Stimulated activated CD4-positive, alpha-beta T cell treated with anti-CD3 and anti-CD28 coated beads, Interleukin-1b, Interleukin-23, amount 100 ng/mL, for 4 hours (primary cell): ENCODE data around the gene CUX1.

Experiments used
- DNase-seq, 2 donors: peaks; one replicate each; pipeline ENCODE4 v3.0.0-alpha.2; 2020; ENCODE audit warnings: low read depth in 2 of 2

CUX1 gene

GRCh38 chr7:102098986-102099385, 281.6 kb downstream of the CUX1 start:
- no peak for DNase-seq

DNA sequence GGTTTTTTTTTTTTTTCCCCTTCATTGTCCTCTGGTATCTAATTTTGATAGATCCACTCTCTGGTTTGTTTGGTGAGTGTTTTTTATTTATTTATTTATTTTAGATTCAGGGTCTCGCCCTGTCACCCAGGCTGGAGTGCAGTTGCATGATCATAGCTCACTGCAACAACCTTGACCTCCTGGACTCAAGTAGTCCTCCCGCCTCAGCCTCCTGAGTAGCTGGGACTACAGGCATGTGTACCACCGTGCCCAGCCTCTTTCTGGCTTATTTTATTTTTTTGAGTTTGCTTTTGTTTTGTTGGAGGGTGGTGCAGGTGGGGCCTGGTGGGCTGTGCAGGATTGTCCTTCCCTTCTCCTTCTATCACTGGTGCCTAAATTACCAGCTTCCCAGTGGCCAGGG, 282.0 kb downstream of the CUX1 start:
- DNase-seq, result no peak

DNA sequence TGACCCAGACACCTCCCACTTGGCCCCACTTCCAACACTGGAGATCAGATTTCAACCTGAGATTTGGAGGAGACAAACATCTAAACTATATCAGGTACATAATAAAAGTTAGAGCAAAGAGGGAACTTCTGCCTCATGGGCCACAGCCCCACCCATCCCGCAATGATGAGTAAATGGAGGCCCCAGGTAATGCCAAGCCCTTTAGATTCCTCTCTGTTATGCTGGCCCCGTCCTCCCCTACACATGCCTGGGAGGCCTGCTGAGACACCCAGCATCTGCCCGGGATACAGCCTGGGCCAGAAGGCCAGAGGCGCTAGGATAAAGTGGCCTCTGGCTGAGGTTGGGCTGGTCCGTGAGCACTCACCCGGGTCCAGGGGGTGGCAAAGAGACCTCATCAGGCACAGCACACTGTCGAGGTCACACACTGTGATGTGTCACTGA, 283.7 kb downstream of the CUX1 start:
- DNase-seq, result no peak

DNA sequence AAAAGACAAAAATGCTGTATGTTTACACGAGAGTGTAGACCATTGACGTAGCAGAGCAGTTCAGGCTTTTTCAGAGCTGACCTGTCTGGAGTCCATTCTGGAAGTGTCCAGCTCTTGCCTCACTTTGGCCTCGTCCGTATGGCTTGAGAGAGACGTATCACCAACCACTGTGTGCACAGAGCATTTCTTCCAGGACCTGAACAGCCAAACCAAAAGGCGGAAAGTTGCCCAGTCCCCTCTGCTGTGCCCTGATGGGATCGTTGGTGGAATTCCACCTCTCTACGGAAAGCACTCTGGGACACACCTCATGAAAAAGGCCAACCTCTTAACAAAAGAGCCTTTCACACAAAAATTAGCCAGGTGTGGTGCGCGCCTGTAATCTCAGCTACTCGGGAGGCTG, 284.5 kb downstream of the CUX1 start:
- DNase-seq, result no peak

DNA sequence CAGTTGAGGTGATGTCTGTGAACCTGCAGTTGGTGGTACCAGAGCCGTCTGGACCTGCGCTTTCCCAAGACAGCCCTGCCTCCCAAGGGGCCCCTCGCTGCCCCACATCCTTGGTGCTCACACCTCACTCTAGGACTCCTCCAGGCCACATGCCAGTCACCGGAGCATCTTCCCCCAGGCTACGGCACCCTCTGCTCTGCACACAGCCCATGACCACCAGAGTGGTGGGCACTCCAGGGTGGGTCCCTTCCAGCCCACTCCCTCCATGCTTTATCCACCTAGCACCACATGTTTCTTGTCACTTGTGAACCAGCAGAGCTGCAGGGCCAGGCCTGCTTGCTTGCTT, 285.6 kb downstream of the CUX1 start:
- no peak for DNase-seq

DNA sequence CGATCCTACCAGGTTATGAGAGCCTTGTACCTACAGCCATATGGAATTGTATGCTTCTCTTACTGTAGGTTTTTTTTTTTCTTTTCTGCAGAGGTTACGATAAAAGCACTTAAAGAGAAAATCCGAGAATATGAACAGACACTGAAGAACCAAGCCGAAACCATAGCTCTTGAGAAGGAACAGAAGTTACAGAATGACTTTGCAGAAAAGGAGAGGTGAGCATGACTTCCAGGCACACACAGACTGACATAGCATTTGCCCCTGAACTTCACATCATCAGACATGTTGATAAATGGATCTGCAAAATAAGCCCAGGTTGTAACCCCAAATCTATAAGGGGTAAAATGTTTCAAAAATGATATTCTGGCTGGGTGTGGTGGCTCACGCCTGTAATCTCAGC, 286.8 kb downstream of the CUX1 start:
- DNase-seq, result no peak

- no peak for DNase-seq
Measured at GRCh38 chr7:102106625-102107024, 289.2 kb downstream of the CUX1 start.

- DNase-seq, result no peak
Measured at GRCh38 chr7:102107474-102108104, 290.2 kb downstream of the CUX1 start.

DNA sequence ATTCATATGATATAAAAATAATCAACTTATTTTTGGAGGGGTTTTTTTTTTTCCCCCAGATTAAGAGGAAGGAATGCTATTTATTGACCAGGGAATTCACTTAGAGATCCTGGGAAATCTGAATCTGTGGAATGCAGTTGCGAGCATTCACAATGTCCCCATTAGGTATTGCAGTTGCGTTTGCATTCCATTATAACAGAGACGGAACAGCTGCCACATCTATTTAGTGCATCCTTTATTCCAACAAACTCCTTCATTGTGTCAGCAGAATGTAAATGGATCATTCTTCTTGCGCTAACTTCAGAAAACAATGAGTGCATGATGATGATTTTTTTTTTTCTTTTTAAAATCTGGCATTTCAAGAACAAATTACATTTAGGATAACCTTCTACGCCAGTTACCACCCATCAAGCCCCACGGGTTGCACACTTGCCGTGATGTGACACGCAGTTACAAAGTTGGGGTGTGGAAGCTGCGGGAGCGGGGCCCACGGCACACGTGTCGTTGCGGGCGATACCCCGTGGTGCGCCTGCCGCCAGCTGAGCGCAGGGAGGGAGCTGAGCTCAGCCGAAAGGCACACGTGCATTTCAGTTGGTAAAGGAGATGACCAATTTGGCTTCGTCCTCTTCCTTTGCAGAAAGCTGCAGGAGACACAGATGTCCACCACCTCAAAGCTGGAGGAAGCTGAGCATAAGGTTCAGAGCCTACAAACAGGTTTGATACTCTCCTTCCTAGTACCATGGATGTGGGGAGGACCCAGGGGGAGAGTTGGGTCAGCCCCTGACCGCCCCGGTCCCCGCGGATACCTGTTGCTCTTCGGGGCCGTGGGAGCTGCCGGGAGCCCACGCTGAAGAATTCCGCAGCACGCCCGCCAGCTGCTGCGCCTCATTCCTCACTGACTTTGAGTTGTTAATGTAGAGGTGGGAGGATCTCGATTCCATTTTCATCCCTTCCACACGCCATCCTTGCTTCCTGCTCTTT, 293.9 kb downstream of the CUX1 start:
- DNase-seq, result no peak

GRCh38 chr7:102115181-102115580, 297.8 kb downstream of the CUX1 start:
- no peak for DNase-seq

- DNase-seq, result no peak
Measured at GRCh38 chr7:102115931-102116330, 298.5 kb downstream of the CUX1 start.

GRCh38 chr7:102117743-102118142, 300.3 kb downstream of the CUX1 start:
- DNase-seq, result no peak

DNA sequence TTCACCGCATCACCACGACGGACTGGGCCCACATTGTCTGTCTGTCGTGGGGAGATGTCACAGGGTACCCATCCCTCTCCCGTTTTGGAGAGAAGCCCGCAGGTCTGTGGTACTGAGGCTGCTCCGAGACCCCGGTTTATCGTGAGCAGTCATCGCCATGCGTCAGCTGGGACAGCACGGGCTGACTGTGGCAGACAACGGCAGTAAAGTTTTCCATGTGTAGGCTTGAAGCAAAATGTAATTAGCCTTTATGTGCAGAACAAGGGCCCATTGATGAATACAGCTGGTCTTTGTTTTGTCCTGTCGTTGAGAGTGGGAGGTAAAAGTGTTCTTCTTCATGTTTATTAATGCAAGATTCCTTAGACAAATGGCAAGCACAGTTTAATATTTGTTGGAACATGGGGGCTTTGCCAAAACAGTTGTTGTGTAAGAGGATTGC, 301.8 kb downstream of the CUX1 start:
- no peak for DNase-seq

GRCh38 chr7:102119925-102120324, 302.5 kb downstream of the CUX1 start:
- DNase-seq, result no peak

DNA sequence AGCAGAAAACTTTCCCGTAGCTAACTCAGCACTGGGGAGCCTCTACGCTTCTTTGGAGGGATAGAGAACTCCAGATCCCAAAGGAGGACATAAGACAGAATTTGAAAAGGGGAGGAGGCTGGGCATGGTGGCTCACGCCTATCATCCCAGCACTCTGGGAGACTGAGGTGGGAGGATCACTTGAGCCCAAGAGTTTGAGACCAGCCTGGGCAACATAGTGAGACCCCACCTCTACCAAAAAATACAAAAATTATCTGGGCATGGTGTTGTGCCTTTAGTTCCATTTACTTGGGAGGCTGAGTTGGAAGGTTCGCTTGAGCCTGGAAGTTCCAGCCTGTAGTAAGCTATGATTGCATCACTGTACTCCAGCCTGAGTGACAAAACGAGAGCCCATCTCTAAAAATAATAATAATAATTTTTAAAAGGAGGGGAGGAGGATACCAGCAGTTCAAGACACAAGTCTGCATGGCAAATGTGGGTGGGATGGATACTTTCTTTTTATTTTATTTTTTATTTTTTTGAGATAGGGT, 303.3 kb downstream of the CUX1 start:
- no peak for DNase-seq

- DNase-seq, result no peak
Measured at GRCh38 chr7:102122026-102122425, 304.6 kb downstream of the CUX1 start.

DNA sequence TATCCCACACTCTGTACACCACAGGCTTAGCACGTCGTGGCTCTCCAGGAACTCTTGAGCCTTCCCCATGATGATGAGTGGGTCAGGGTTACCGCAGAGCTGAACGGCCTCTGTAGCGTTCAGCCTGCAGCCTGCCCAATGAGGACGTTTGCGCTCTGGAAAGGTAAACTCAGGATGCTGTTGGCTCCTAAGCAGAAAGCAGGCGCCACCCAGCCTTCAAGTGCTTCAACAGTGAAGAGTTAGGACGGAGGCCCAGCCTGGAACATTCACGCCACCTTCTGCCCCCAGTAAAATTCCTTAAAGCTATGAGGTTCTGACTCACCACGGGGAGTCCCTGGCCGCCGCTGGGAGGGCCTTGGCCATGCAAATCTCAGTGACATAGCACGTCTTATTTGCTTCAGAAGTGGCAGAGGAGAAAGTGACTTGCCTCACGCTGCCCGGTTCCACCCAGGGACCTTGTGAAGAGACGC, 307.7 kb downstream of the CUX1 start:
- no peak for DNase-seq

GRCh38 chr7:102128303-102128702, 310.9 kb downstream of the CUX1 start:
- DNase-seq, result no peak

GRCh38 chr7:102129636-102130370, 312.4 kb downstream of the CUX1 start:
- DNase-seq, result no peak

DNA sequence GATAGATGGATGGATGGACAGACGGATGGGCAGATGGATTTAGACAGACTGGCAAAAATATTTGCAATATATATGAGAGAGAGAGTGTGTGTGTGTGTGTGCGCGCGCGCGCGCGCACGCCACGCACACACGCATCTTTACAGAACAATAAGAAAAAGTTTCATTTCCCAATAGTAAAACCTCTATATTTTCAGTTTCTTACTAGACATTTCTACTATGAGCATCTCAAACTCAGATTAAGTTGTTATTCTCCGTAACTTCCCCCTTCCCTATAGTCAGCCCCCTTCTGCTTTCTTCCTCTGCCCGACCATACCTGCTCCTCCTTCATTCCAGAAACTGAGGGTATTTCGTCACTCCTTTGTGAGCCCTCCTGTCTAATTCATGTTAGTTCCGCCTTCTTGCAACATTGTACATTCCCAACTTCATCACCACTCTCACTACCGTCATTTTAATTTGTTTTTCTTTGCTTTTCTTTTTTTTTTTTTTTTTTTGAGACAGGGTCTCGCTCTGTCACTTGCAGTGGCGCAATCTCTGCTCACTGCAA, 314.9 kb downstream of the CUX1 start:
- no peak for DNase-seq

- DNase-seq, result no peak
Measured at GRCh38 chr7:102138676-102139075, 321.2 kb downstream of the CUX1 start.

- DNase-seq, result no peak
Measured at GRCh38 chr7:102140952-102141370, 323.5 kb downstream of the CUX1 start.
